GM12873 (cell line): ENCODE data around the gene SLC16A11.

Source experiments
- CTCF ChIP-seq: IDR thresholded peaks from 2 replicates; pipeline ENCODE4 v1.5.1; 2012; ENCODE audit warnings: low read depth, mild to moderate bottlenecking, moderate library complexity, low read length, control low read depth; ENCODE audit not compliant: insufficient read depth; ENCODE audit errors: missing control alignments

SLC16A11 gene

GRCh38 chr17:7038025-7038862 is 5.6 kb downstream of the SLC16A11 start:
- TF ChIP-seq CTCF, result no peak

DNA sequence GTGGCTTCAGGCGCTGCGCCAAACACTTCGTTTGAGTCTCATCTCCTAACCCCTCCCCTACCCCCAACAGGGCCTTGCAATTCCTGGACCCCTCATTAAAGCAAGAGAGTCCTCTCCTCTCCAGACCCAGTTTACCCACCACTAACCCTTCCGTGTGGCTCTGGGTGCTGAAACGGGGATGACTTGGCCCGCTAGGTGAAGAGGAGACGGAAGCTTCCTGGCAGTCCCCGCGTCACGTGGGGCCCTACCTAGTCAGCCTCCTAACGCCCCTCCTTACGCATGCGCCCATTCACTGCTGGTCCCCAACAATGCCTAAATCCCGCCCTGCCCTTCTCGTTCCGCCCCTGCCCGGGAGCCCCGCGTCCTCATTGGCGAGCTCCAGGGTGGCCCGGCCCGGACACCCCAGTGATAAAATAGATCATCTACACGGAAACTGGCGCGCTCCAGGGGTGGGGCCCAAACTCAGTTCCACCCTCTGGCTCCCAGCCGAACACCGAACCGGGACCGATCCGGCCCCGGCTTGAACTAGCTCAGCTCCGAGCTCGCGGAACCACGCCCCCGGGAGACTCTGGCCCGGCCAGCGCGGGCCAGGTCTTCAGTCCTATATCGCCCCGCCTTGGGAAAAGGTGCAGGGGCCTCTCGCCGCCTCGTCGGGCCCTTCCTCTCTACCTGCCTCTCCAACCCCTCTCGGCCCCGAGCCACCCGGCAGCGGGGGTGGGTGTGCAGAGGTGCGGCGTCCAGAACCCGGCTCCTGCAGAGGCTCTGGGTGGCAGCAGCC is 8.1 kb downstream of the SLC16A11 start, which contains the start of gene SLC16A13:
Gene SLC16A13, plus strand, starts transcription at position 425 of the 778 bp plus-strand sequence. CDS start 368 bp downstream, outside the sequence.
- no peak for TF ChIP-seq CTCF

GRCh38 chr17:7034955-7035590 is 8.8 kb downstream of the SLC16A11 start:
- no peak for TF ChIP-seq CTCF

GRCh38 chr17:7029659-7030058 is 14.2 kb downstream of the SLC16A11 start:
- TF ChIP-seq CTCF, result no peak

DNA sequence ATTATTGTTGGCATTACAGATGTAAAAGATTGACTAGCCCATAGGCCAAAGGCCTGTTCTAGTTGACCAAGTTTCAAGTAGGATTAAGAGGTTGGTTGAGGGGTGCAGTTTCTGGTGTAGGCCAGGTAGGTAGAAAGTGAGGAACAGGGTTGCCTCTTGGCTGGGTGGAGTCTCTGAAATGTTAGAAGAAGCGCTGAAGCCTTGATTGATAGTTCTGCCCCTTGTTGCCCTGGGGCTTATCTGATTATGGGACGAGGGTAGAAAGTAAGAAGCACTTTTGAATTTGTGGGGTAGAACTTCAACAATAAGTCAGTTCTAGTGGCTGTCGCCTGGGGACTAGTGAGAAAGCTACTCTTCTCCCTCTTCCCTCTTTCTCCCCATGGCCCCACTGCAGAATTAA is 14.8 kb downstream of the SLC16A11 start:
- no peak for TF ChIP-seq CTCF

DNA sequence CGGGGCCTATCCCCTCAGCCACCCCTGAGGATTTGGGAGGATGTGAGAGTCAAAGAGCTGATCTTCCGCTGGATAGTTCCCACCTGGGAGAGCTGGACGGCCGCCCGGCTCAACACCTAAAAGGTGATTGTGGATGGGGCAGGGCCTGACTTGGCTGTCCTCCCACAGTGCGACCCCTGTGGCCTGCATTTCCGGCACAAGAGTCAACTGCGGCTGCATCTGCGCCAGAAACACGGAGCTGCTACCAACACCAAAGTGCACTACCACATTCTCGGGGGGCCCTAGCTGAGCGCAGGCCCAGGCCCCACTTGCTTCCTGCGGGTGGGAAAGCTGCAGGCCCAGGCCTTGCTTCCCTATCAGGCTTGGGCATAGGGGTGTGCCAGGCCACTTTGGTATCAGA is 16.6 kb downstream of the SLC16A11 start:
- no peak for TF ChIP-seq CTCF

GRCh38 chr17:7026471-7027115 is 17.3 kb downstream of the SLC16A11 start:
- TF ChIP-seq CTCF, result no peak
